Stimulated activated CD8-positive, alpha-beta memory T cell treated with anti-CD3 and anti-CD28 coated beads, Interleukin-15, amount 100 ng/mL, for 1 hour (primary cell): ENCODE results near the gene TIAM2.
"Not testable (repeated sequence)": the region's sequence is repeated elsewhere in the genome, so short reads cannot be mapped to it uniquely, and the experiment has no call there.

ENCODE experiments used
- DNase-seq: peaks from one replicate; pipeline ENCODE4 v3.0.0-alpha.2; 2020; ENCODE audit warnings: low read depth

Gene TIAM2

DNA sequence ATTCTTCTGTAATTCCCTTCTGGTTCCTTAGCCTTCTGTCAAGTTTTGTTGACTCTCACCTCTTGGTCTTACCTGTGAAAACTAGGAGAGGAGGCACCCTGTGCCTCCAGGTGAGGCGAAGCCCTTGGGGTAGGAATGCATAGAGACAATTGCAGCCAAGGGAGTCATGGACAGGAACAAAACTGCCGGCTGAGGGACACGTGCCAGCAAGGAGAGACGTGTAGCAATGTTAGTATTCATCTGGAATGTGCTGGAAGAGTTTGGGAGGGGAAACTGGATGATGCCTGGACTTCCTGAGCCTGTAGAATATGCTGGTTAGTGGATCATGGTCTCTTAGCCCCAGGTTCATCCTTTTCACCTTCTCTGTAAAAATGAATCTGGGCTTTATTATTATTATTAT lies 3.9 kb upstream of the TIAM2 start:
- DNase-seq, result no peak

DNA sequence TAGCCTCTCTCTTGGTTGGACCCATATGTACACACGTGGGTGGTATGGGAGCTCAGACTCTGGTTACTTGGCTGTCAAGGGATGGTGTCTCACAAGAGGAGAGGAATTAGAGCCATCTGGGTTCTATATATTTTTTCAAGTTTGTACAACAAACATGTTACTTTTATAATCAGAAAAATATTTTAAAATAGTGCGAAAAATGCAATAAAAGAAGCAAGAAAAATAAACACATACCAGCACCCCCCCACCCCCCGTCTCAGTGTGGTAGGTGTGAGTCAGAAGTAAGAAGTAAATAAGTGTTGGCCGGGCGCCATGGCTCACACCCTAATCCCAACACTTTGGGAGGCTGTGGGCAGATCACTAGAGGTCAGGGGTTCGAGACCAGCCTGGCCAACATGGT lies 2.1 kb upstream of the TIAM2 start:
- no peak for DNase-seq

DNA sequence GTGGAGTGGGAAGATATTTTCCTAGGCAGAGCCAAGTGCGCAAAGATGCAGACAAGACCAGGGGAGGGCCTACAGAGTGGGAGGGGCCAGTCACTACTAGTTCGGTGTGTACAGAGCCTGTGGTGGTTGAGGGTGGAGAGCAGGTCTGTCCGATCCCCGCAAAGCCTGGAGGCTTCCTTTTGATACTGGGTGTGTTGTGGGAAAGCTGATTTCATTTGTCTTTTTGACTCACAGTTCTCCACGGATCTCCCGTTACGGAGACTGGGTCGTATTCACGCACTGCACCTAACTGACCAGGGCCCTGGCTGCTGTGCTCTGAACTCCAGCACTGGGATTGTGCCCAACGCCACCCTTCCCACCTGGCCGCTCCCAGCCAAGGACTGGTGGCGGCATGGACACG lies 1.4 kb upstream of the TIAM2 start:
- DNase-seq, result no peak

DNA sequence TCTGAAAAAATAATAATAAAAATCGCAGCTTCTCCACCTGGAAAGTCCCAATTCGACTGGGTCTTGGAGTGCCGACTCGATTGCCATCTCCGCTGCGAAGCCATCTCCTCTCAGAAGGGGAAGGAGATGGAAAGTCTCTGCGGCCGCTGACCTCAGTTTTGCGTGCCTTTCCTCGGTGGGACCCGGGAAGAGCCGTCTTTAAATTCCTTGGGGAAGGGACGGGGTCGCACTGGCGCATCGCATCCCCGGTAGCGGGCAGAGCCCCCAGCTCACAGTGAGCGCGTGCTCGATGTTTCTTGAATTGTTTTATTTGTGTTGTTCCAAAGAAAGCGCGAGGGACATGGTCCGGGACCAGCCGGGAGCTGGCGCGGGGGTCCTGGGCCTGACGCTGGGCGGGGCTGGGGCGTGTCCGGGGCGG lies 270 bp upstream of the TIAM2 start:
- no peak for DNase-seq

DNA sequence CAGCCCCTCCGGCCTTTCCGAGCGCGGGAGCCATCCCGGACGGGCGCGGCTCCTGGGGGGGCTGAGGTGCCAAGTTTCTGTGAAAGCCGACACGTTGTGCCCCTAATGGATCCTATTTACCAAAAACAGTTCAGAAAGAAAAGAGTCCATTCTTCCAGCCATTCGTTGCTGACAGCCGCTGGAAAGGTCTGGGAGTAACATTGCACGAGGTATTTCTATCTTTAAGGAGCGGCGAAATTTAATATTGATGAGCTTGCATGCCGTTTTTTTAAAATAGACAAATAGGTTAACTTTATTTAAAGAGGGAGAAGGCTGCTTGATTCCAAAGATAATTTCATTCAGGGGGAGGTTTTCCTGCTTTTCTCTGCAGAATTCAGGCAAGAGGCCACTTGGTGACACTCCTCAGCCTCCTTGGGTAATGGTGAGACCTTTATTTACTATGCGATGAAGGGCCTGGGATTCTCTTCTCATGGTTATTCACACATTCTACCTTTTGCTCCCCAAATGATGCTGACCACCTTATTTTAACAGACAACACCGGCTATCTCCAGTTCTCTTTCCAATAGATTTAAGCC lies 988 bp downstream of the TIAM2 start:
- DNase-seq, result no peak

DNA sequence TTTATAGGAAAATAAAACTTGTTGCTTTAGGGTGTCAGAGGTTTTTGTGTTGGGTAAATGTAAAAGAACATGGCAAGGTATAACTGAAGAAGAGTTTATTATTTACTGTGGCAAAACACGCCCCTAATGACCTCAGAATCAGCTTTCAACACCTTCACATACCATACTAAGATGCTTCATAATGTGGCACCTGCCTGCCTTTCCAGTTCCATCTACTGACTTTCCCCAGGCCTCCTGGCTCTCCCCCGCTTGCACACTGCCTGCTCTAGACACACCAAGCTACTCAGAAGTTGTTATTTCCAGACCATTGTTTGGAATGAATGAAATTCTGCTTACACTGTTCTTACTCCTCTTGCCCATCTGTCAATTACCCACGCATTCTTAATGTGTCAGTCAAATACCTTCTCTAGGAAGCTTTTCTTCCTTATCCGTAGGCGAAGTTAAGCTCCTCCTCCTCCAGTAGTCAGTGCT lies 1.8 kb downstream of the TIAM2 start:
- no peak for DNase-seq

DNA sequence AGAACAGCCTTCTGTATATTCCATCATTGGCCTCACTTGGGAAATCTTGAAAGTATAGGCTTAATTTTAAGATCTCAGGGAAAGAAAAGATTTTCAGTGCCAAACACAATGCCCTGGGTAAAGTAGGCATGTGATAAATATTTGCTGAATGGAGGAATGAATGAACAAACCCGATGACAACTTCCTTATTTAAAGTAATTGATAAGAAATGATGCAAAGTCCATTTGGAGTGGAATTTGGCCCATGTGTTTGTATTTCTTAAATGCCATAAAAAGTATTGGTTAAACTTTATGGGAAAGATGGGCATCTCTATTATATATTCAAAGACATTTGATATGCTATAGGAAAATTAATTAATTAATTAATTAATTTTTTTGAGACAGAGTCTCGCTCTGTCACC lies 3.7 kb downstream of the TIAM2 start:
- DNase-seq, result no peak

DNA sequence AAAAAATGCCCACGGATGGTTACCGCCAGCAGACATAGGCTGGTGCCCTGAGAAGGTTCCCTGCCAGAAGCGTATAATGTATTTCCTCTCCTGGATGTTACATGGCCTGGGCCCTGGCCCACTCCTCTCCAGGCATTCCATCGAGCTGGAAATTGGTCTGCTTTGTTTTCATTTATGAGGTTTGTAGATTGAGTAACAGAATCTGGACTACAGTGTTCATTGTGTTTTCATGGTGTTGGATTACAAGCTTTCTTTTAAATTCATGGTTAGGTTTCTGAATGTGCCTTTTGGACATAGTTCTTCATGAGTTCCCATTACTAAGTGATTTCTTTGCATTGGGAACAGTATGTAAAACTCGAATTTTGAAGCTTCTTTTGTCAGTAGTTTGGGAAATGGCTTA lies 6.4 kb downstream of the TIAM2 start:
- no peak for DNase-seq

DNA sequence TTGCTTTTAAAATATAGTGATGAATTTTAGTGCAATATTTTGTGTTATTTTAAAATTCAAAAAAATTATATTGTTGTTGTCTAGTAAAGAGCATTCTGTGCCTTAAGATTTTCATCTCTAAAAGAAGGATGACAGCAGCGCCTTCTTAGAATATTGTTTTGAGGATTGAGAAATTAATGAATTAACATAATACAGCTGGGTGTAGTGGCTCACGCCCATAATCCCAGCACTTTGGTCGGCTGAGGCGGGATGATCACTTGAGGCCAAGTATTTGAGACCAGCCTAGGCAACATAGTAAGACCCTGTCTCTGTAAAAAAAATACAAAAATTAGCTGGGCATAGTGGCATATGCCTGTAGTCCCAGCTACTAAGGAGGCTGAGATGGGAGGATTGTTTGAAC lies 6.8 kb downstream of the TIAM2 start:
- DNase-seq, result no peak

DNA sequence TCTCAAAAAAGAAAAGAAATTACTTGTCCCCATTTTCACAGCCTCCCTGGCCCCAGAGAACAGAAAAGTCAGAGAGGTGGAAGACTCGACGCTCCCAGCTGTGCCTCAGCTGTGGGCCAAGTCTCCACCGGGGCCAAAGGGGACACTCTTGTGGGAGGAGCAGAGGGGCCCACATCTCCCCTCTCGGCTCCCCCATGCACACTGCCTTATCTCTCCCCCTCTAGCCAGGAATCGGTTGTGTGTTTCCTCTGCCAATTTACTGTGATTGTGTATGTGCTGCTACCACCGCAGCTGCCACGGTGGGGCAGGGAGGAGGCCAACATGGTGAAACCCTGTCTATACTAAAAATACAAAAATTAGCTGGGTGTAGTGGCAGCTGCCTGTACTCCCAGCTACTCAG lies 8.4 kb downstream of the TIAM2 start:
- DNase-seq, result no peak

DNA sequence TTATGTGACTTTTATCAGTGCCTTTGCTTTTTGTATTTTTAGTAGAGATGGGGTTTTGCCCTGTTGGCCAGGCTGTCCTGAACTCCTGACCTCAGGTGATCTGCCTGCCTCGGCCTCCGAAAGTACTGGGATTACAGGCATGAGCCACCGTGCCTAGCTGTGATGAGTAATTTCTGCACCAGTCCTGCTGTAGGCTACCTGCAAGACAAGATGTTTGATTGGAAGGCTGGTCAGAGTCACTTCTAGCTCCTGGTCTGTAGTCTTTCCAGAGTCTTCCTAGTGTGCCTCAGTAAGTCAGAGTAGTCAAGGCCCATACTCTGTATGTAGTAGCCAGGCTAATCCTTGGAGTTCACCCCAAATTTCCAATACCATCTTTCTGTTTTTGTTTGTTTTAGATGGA lies 8.9 kb downstream of the TIAM2 start:
- no peak for DNase-seq

DNA sequence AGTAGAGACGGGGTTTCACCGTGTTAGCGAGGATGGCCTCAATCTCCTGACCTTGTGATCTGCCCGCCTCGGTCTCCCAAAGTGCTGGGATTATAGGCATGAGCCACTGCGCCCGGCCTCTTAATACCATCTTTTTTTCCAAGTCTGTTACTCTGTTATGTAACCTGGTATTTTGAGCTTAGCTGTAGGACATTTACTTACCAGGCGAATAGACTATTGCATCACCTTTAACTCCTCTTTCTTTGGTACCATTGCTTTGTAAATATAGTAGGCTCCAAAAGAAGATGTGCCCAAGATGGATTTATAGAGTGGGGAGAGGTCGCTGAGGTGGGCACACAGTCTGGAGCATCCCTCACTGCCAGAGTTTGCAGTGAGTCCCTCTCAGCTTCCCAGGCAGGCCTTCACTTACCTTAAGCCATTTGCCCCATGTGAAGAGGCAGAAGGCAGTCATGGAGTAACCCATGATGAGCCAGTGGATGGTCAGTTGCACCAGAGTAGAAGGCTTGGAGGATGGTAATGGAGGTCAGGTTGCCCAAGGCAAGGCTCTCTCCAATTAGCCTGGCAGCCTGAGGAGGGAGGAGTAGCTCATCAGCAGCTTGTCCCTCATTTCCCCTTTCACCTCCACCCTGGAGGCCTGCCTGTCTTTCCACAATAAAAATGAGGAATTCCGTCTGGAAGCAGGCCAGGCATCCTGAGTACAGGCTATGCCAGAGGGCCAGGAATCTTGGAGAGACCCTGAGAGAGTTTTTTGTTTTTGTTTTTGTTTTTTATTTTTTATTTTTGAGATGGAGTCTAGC lies 9.7 kb downstream of the TIAM2 start:
- DNase-seq, result no peak

DNA sequence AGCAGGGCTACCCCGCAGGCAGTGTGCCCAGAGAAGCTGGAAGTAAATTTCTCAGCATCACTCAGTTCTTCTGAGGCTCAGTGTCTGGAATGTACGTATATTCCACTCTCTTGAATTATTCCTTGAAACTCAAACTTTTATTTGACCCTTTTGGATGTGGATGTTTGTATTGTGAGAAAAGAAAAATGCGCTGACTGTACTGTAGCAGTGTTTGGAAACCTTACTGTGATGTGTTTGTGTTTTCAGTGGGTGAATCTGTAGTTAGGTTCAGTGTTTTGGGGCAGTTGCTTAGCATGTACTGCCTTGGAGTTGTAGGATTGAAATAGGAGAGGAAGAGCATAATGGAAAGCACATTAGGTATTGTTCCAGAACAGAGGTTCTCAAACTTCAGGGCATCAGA lies 13.5 kb downstream of the TIAM2 start:
- no peak for DNase-seq

DNA sequence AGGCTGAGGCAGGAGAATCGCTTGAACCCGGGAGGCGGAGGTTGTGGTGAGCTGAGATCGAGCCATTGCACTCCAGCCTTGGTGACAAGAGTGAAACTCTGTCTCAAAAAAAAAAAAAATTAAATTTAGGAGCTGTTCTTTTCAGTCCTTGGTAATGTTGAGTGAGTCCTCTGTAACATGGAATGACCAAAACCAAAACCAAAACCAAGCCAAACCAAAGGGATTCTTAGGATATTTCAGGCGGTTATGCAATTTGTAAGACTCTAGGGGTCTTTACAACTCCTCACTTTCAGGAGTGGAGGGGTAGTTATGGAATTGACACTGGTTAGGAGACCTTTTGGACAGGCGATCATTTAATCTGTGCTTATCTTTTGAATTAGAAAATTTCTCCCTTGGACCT lies 15.8 kb downstream of the TIAM2 start:
- DNase-seq, result no peak

DNA sequence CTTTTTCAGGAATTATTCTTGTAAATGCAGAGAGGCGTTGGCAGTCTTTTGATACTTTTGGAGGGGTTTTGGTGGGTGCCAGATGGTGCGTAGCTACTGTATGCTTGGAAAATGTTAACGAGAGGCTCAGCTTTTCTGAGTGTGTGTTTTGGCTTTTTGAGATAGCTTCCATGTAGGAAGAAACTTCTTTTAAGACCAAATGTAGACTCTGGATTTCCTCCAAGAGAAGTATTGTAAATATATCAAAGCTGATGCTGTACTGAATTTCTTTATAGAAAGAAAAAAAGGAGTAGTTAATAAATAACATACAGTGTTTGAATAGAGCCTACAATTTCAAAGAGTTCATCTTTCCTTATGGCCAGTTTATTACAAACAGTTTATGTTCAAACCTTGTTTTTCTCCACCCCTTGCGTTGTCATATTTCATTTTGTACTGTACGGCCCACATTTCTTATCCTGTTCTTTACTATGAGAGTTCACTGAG lies 16.7 kb downstream of the TIAM2 start:
- no peak for DNase-seq

DNA sequence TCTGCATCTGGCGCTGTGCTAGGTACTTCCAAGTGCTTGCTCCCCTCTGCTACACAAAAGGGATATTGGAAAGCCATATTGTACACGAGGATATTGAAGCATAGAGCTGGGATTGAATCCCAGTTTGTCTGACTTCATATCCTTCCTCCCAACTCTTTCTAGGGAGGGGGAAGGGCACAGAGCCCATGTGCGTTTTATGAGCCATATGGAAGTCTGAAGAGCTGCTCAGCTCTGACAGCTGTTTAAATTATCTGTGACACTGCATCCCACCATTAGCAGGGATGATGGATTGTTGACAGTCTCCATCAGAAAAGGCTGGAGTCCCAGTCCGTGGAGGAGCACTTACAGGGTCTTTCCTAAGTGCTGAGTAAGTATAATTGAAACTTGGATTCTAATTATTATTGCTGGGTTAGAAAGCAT lies 18.4 kb downstream of the TIAM2 start:
- DNase-seq, result no peak

DNA sequence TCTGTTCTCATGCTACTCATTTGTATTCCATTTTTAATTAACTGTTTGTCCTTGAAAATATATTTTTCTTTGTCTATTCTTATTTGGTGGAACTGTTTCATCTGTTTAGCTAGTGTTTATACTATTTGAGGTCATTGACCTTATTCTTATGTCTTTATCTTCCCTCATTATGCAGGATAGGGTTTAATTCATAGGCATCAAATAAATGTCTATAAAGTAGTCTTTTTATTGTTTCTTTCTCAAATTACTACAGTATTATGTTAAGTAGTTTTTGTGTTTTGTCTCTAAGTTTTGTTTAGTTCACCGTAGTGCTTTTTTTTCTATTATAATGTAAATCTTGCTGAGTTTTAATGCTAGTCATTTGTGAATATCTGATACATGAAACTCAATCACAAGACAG lies 19.0 kb downstream of the TIAM2 start:
- DNase-seq, result no peak

DNA sequence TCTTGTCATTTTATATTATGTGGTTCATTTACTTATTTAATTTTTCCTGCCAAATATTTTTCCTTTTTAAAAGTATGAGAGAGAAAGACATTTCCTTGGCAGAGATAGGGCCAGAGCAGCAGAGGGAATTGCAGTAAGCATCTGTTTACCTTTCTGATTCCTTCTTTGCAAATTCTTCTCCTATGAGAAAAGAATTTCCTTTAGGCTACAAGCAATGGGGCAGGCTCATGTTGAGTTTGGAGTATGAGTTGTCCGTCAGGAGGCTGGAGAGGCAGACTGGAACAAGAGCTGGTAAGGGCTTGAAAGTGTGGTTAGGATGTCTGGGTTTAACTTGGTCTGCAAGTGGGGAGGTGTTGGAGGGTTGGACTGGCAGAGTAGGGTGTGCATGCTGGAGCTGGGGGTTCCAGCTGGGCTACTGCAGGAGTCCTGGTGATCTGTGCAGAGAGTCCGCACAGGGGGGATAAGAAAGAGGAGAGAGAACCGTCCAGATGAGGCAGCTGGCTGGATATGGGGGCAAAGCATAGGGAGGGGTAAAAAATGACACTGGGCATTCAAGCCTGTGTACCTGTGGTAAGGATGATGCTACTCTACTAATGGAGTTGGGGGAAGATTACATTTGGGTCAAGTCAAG lies 19.7 kb downstream of the TIAM2 start:
- no peak for DNase-seq

DNA sequence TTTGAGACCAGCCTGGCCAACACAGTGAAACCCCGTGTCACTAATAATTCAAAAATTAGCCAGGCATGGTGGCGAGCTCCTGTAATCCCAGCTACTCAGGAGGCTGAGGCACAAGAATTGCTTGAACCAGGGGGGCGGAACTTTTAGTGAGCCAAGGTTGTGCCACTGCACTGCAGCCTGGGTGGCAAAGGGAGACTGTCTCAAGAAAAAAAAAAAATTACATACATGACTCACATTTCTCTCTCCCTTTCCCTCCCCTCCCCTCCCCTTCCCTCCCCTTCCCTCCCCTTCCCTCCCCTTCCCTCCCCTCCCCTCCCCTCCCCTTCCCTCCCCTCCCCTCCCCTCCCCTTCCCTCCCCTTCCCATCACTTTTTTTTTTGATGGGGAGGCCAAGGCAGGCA lies 23.3 kb downstream of the TIAM2 start:
- DNase-seq, result not testable (repeated sequence)

DNA sequence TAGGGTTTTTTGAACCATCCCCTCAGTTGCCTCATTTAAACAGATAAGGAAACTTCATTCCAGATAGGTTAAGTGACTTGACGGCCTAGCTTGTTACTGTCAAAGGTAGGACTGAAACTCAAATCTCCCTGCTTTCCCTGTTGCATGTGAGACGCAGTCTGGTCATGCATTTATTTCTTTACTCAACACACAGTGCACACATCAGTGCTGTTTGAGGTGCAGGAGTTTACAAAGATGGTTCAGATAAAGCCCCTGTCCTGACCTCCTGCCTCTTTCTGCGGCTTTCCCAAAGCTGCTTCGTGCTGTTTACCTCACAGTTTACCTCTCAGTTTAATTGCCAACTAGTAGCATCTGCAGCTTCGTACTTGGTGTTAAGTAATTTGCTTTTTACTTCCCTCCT lies 26.6 kb downstream of the TIAM2 start:
- no peak for DNase-seq

DNA sequence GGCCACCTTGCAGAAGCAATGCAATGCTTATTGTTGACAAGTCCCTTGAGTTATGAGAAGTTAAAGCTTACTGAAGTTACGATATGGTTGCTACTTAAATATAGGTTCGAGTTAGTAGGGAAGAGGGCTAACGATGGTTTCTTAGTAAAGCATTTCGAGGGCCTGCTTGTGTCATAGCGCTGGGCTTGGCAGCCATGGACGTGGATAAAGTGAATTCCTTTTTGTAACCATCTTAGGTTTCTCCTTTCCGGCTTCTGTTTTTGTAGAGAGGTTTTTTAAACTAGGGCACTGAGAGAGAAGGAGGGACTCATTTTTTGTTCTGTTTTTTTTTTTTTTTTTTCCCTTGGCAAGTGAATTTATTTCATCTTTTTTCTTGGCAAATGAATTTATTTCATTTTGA lies 27.6 kb downstream of the TIAM2 start:
- no peak for DNase-seq

DNA sequence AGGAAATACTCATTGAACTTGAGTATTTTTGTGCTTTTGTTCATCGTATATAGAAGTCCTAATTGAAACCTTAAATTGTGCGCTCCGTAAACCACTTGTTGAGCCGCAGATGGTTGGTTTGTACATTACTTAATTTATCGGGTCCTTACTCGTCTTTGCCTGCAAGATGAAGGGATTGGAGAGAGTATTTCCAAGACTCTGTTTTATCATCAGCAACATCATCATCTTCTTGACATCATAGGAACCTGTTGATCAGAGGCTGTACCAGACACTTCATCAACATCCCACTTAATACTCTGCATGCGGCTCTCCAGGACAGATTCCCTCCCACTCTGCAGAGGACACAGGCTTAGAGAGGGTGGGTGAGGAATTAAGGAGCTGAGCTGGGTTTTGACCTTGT lies 28.6 kb downstream of the TIAM2 start:
- no peak for DNase-seq

DNA sequence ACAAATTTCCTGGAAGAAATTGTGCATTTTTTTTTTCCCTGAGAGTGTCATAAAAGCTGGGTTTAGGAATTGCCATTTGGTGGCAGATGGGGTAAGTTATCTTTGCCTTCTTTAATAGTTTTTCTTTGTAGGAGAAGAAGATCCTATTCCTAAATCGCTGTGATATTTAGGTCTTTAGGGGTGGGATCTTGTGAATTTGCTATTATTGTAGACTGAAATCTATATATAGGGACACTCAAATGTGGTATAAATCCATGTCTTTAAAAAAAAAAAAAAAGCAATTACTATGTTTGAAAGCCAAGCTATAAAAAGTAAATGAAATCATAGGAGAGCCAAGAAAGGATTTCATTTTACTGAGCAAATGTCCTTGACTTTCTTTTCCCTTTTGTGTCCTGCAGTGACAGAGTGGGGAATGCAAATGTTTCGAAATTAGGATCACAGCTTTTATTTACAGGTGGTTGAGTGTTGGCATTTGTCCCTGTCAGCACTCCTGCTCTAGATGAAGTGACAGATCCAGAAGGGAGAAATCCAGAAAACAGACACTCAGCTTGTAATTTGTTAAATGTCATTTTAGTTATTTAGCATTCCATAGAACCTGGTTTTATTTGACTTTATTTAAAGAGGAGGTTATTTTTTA lies 29.4 kb downstream of the TIAM2 start:
- DNase-seq, result no peak
